ENCODE measurements around the gene DDX11.
"Not testable (repeated sequence)": the region's sequence is repeated elsewhere in the genome, so short reads cannot be mapped to it uniquely, and the experiment has no call there.

Gene DDX11

DNA sequence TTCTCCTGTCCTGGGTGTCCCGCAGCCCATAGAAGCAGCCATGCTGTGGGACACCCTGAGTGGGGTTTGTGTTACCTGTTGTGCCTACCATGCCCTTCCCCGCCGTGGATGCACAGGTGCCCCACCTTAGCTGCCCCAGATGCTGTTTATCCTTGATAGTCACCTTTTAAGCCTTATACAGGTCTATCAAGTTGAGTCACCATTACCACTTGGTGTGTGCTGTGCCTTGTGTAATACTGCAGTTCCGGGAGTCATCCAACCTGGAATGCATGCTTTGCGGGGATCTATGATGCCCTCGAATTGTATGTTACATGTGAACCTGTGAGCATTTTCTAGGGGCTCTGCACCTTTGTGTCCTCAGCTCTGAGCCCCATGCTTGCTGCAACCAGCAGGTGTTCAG is 7.6 kb downstream of the DDX11 start:
- H3K9ac ChIP-seq (ENCODE audit: low read depth in 1 of 2, low read length in 2 of 2); H3K4me1 ChIP-seq (ENCODE audit: control insufficient read depth in 2 of 2, insufficient read depth in 2 of 2, low read length in 2 of 2); H3K27me3 ChIP-seq (ENCODE audit: control insufficient read depth in 2 of 2, insufficient read depth in 2 of 2, low read length in 2 of 2); H3K4me3 ChIP-seq (ENCODE audit: low read length in 2 of 2); H3K9me3 ChIP-seq (ENCODE audit: control insufficient read depth in 2 of 2, low read length in 2 of 2); H3K27ac ChIP-seq (ENCODE audit: low read depth in 2 of 2, low read length in 2 of 2): not testable (repeated sequence)
- H3K36me3 ChIP-seq (ENCODE audit: control insufficient read depth in 2 of 2, insufficient read depth in 2 of 2, low read length in 2 of 2): peaks cover 0 to 20% of the 10 kb centered on the region in 2 donors

DNA sequence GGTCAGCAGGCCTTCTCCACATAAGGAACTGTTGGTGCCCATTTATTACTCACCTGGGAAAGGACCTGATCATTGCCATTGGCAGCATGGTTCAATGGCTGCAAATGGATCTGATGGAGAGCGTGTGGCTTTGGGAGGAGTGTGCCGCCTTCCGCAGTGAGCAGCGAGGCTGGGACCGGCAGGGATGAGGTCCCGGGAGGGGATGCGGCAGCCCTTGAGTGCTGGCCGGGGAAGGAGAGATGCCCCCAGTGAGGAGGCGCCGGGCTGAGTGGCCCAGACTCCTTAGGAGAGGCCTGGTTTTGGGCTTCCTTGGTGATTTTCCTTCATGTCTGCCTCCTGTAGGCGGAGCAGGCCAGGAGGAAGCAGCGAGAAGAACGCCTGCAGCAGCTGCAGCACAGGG is 10.6 kb downstream of the DDX11 start:
- not testable (repeated sequence) for H3K9me3 ChIP-seq (ENCODE audit: control insufficient read depth in 2 of 2, low read length in 2 of 2); H3K27ac ChIP-seq (ENCODE audit: low read depth in 2 of 2, low read length in 2 of 2); H3K4me1 ChIP-seq (ENCODE audit: control insufficient read depth in 2 of 2, insufficient read depth in 2 of 2, low read length in 2 of 2); H3K27me3 ChIP-seq (ENCODE audit: control insufficient read depth in 2 of 2, insufficient read depth in 2 of 2, low read length in 2 of 2); H3K4me3 ChIP-seq (ENCODE audit: low read length in 2 of 2); H3K9ac ChIP-seq (ENCODE audit: low read depth in 1 of 2, low read length in 2 of 2)
- peaks cover 13 to 27% of the 10 kb centered on the region in 2 donors for H3K36me3 ChIP-seq (ENCODE audit: control insufficient read depth in 2 of 2, insufficient read depth in 2 of 2, low read length in 2 of 2)

DNA sequence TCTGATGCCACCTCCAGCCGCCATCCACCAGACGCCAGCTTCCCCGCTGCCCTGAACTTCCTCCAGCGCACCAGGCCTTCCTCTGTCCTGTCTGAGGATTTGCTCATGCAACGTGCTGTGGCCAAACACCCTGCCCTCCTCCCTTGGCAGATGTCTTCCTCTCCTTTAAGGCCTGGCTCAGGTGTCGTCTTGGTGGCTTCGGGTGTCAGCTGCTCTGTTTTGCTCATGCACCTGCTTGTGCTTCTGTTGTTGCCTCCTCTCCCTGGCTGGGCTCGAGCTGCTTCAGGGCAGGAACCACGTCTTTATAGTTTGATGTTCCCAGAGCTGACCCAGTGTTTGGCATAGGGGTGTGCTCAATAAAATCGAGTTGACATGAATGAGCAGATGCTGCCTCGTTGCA is 12.4 kb downstream of the DDX11 start:
- H3K27ac ChIP-seq (ENCODE audit: low read depth in 2 of 2, low read length in 2 of 2); H3K4me3 ChIP-seq (ENCODE audit: low read length in 2 of 2); H3K27me3 ChIP-seq (ENCODE audit: control insufficient read depth in 2 of 2, insufficient read depth in 2 of 2, low read length in 2 of 2); H3K9me3 ChIP-seq (ENCODE audit: control insufficient read depth in 2 of 2, low read length in 2 of 2); H3K9ac ChIP-seq (ENCODE audit: low read depth in 1 of 2, low read length in 2 of 2); H3K4me1 ChIP-seq (ENCODE audit: control insufficient read depth in 2 of 2, insufficient read depth in 2 of 2, low read length in 2 of 2): not testable (repeated sequence)
- peaks cover 21 to 27% of the 10 kb centered on the region in 2 donors for H3K36me3 ChIP-seq (ENCODE audit: control insufficient read depth in 2 of 2, insufficient read depth in 2 of 2, low read length in 2 of 2)

DNA sequence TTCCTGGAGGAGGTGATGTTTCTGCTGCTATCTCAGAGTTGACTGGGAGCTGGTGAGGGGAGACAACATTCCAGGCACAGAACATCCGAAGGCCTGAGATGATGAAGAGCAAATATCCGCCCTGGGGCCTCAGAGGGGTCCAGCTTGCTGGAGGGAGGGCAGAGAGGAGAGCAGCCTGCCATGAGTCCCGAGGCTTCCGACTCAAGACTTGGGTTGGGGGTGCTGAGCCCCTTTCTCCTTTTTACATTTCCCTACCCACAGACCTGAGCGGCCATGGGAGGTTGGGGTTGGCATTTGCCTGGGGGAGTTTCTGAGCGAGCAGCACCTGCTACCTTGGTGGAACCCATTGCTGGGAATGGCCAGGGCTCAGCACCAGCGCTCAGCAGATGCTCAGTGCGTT is 13.8 kb downstream of the DDX11 start:
- not testable (repeated sequence) for H3K4me1 ChIP-seq (ENCODE audit: control insufficient read depth in 2 of 2, insufficient read depth in 2 of 2, low read length in 2 of 2); H3K4me3 ChIP-seq (ENCODE audit: low read length in 2 of 2); H3K27ac ChIP-seq (ENCODE audit: low read depth in 2 of 2, low read length in 2 of 2); H3K9me3 ChIP-seq (ENCODE audit: control insufficient read depth in 2 of 2, low read length in 2 of 2); H3K9ac ChIP-seq (ENCODE audit: low read depth in 1 of 2, low read length in 2 of 2); H3K27me3 ChIP-seq (ENCODE audit: control insufficient read depth in 2 of 2, insufficient read depth in 2 of 2, low read length in 2 of 2)
- peaks cover 28% of the 10 kb centered on the region in 2 donors for H3K36me3 ChIP-seq (ENCODE audit: control insufficient read depth in 2 of 2, insufficient read depth in 2 of 2, low read length in 2 of 2)

DNA sequence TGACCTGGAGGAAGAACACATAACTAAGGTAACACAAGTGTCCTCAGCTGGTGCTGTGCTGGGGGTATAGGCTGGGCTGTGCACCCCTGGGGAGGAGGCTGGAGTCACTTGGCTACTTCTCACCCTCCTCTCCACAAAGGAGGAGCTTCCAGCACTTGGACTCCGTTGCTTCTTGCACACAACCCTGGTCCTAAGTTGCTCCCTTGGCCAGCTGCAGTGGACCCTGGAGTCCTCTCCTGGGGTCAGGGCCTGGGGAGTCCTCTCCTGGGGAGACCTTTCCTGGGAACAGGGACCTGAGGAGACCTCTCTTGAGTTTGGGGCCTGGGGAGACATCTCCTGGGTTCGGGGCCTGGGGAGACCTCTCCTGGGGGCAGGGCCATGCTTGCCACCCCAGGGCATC is 14.3 kb downstream of the DDX11 start:
- H3K9me3 ChIP-seq (ENCODE audit: control insufficient read depth in 2 of 2, low read length in 2 of 2); H3K9ac ChIP-seq (ENCODE audit: low read depth in 1 of 2, low read length in 2 of 2); H3K27me3 ChIP-seq (ENCODE audit: control insufficient read depth in 2 of 2, insufficient read depth in 2 of 2, low read length in 2 of 2); H3K27ac ChIP-seq (ENCODE audit: low read depth in 2 of 2, low read length in 2 of 2); H3K4me3 ChIP-seq (ENCODE audit: low read length in 2 of 2); H3K4me1 ChIP-seq (ENCODE audit: control insufficient read depth in 2 of 2, insufficient read depth in 2 of 2, low read length in 2 of 2): not testable (repeated sequence)
- peaks cover 25 to 31% of the 10 kb centered on the region in 2 donors for H3K36me3 ChIP-seq (ENCODE audit: control insufficient read depth in 2 of 2, insufficient read depth in 2 of 2, low read length in 2 of 2)

DNA sequence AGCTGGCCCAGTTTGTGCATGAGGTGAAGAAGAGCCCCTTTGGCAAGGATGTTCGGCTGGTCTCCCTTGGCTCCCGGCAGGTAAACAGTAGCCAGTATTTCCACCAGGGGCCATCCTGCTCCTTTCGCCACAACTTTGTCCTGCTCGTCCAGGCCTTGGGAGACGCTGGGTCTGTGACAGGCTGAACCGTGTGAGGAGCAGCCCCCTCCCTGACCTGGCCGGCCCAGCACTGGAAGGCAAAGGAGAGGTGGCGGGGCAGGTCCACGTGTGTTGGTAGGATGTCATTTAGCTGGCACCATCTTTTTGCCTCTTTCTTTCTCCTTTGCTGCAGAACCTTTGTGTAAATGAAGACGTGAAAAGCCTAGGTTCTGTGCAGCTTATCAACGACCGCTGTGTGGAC is 15.4 kb downstream of the DDX11 start:
- Histone ChIP-seq H3K27ac (ENCODE audit: low read depth in 2 of 2, low read length in 2 of 2) (no peak overlapping the region), H3K27me3 (ENCODE audit: control insufficient read depth in 2 of 2, insufficient read depth in 2 of 2, low read length in 2 of 2) (no peaks in the 10 kb centered on the region), H3K36me3 (ENCODE audit: control insufficient read depth in 2 of 2, insufficient read depth in 2 of 2, low read length in 2 of 2) (peaks cover 22 to 31% of the 10 kb centered on the region in 2 donors), H3K4me3 (ENCODE audit: low read length in 2 of 2) (no peak overlapping the region), H3K9me3 (ENCODE audit: control insufficient read depth in 2 of 2, low read length in 2 of 2) (no peaks in the 10 kb centered on the region), H3K4me1 (ENCODE audit: control insufficient read depth in 2 of 2, insufficient read depth in 2 of 2, low read length in 2 of 2) (no peaks in the 10 kb centered on the region), H3K9ac (ENCODE audit: low read depth in 1 of 2, low read length in 2 of 2) (no peak overlapping the region)

DNA sequence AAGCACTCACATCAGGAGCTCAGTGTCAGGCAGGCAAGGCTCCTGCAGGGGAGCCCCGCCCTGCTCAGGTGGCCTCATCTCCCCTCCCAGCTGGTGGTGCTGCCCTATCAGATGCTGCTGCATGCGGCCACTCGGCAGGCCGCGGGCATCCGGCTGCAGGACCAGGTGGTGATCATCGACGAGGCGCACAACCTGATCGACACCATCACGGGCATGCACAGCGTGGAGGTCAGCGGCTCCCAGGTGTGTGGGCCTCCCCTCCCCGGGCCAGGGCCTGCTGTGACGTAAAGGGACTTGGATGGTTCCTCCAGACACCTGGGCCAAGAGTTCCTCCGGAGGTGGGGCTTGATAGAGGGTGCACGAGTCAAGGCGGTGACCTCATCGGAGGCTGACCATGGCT is 18.0 kb downstream of the DDX11 start:
- H3K27ac ChIP-seq (ENCODE audit: low read depth in 2 of 2, low read length in 2 of 2); H3K4me1 ChIP-seq (ENCODE audit: control insufficient read depth in 2 of 2, insufficient read depth in 2 of 2, low read length in 2 of 2); H3K4me3 ChIP-seq (ENCODE audit: low read length in 2 of 2); H3K9me3 ChIP-seq (ENCODE audit: control insufficient read depth in 2 of 2, low read length in 2 of 2); H3K27me3 ChIP-seq (ENCODE audit: control insufficient read depth in 2 of 2, insufficient read depth in 2 of 2, low read length in 2 of 2); H3K9ac ChIP-seq (ENCODE audit: low read depth in 1 of 2, low read length in 2 of 2): not testable (repeated sequence)
- H3K36me3 ChIP-seq (ENCODE audit: control insufficient read depth in 2 of 2, insufficient read depth in 2 of 2, low read length in 2 of 2): peaks cover 10 to 28% of the 10 kb centered on the region in 2 donors

DNA sequence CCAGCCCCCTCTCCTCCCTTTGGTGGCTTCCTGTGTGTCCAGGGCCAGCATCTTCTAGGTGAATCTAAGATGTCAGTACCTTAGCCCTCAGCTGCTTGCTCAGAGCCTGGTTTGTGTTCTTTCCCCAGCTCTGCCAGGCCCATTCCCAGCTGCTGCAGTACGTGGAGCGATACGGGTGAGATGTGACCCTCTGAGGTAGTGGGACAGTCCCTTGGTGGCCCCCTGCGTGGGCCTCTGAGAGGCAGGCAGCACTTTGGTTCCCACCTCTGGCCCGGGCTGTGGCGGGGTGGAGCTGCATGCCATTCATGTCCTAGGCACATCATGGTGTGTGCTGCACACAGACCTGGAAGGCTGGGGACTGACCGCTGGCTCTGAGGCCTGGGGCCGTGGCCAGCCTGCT is 19.1 kb downstream of the DDX11 start:
- H3K36me3 ChIP-seq (ENCODE audit: control insufficient read depth in 2 of 2, insufficient read depth in 2 of 2, low read length in 2 of 2): peaks cover 13 to 23% of the 10 kb centered on the region in 2 donors
- H3K9ac ChIP-seq (ENCODE audit: low read depth in 1 of 2, low read length in 2 of 2); H3K27me3 ChIP-seq (ENCODE audit: control insufficient read depth in 2 of 2, insufficient read depth in 2 of 2, low read length in 2 of 2); H3K9me3 ChIP-seq (ENCODE audit: control insufficient read depth in 2 of 2, low read length in 2 of 2); H3K4me1 ChIP-seq (ENCODE audit: control insufficient read depth in 2 of 2, insufficient read depth in 2 of 2, low read length in 2 of 2); H3K27ac ChIP-seq (ENCODE audit: low read depth in 2 of 2, low read length in 2 of 2); H3K4me3 ChIP-seq (ENCODE audit: low read length in 2 of 2): not testable (repeated sequence)

DNA sequence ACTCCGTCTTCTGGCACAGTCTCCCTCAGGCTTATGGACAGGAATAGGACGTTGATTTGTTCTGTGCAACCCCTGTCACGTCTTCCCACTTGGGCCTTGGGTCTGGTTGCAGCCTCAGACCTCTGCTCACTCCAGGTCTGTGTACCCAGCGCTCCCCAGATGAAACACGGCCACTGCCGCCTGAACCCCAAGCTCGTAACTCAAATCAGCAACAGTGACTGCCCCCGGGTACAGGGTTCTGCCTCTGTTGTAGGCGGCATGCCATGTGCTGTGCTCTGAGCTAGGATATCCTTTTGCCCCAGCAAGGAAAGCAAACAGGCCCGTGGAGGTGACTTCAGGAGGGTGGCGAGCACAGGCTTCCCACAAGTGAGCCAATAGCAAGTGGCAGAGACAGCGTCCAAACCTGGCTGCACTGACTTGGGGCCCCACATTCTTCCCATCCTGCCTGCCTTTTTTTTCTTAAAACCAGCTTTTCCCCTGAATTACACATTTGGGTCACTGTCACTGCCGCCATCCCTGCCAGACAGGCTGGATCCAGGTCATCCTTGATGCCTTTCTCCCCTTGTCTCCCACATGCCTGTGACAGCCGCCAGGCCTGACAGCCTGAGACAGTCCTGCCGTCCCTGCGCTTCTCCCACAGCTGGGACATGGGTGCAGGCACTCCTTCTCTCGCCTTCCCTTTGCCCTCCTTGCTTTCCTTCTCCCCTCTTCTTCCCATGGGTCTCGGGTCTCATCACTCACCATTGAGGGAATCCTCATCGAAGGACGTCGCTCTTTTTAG is 21.6 kb downstream of the DDX11 start:
- not testable (repeated sequence) for H3K27me3 ChIP-seq (ENCODE audit: control insufficient read depth in 2 of 2, insufficient read depth in 2 of 2, low read length in 2 of 2); H3K4me1 ChIP-seq (ENCODE audit: control insufficient read depth in 2 of 2, insufficient read depth in 2 of 2, low read length in 2 of 2); H3K9ac ChIP-seq (ENCODE audit: low read depth in 1 of 2, low read length in 2 of 2); H3K27ac ChIP-seq (ENCODE audit: low read depth in 2 of 2, low read length in 2 of 2); H3K4me3 ChIP-seq (ENCODE audit: low read length in 2 of 2); H3K9me3 ChIP-seq (ENCODE audit: control insufficient read depth in 2 of 2, low read length in 2 of 2)
- peaks cover 9 to 14% of the 10 kb centered on the region in 2 donors for H3K36me3 ChIP-seq (ENCODE audit: control insufficient read depth in 2 of 2, insufficient read depth in 2 of 2, low read length in 2 of 2)

DNA sequence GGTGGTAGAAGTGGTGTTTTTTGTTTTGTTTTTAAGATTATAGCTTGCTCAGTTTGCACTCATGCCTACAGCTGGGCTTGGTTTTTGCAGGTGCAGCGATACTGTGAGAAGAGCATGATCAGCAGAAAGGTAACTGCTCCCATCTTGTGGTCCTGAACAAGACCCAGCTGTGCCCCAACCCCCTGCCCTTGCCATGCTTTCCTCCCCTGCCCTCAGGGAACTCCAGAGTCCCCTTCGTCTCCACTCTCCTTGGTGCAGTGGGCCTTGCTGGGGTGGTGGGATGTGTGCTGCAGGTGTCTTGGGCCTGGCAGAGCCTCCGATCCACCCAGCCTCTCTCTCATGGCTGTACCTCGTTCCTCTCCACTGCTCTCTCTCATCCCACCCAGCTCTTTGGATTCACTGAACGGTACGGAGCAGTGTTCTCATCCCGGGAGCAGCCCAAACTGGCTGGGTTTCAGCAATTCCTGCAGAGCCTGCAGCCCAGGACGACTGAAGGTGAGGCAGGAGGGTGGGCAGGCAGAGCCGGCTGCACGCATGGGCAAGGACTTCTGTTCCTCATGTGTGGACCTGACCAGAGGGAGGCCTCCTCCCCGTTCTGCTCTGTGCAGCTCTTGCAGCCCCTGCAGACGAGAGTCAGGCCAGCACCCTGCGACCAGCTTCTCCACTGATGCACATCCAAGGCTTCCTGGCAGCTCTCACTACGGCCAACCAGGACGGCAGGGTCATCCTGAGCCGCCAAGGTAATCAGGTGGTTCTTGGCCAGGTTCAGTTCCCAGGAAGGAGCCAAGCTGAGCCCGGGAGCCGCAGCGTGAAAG is 22.8 kb downstream of the DDX11 start:
- H3K27ac ChIP-seq (ENCODE audit: low read depth in 2 of 2, low read length in 2 of 2); H3K4me3 ChIP-seq (ENCODE audit: low read length in 2 of 2): not testable (repeated sequence)
- peaks cover 10 to 11% of the 10 kb centered on the region in 2 donors for H3K36me3 ChIP-seq (ENCODE audit: control insufficient read depth in 2 of 2, insufficient read depth in 2 of 2, low read length in 2 of 2)

More for the DNA sequence above, 22.8 kb downstream of the DDX11 start:
- H3K9me3 ChIP-seq (ENCODE audit: control insufficient read depth in 2 of 2, low read length in 2 of 2); H3K27me3 ChIP-seq (ENCODE audit: control insufficient read depth in 2 of 2, insufficient read depth in 2 of 2, low read length in 2 of 2); H3K9ac ChIP-seq (ENCODE audit: low read depth in 1 of 2, low read length in 2 of 2); H3K4me1 ChIP-seq (ENCODE audit: control insufficient read depth in 2 of 2, insufficient read depth in 2 of 2, low read length in 2 of 2): not testable (repeated sequence)
